Measurements from ENCODE around the gene SBSN. TPM values are rescaled to one million over a fixed set of nuclear protein-coding genes. Genes with fewer than 3 reads are reported as not detected.

The SBSN gene
- total RNA-seq, 4 donors from 2014 or later, result 1,839 to 3,070 (median 2,379) TPM

DNA sequence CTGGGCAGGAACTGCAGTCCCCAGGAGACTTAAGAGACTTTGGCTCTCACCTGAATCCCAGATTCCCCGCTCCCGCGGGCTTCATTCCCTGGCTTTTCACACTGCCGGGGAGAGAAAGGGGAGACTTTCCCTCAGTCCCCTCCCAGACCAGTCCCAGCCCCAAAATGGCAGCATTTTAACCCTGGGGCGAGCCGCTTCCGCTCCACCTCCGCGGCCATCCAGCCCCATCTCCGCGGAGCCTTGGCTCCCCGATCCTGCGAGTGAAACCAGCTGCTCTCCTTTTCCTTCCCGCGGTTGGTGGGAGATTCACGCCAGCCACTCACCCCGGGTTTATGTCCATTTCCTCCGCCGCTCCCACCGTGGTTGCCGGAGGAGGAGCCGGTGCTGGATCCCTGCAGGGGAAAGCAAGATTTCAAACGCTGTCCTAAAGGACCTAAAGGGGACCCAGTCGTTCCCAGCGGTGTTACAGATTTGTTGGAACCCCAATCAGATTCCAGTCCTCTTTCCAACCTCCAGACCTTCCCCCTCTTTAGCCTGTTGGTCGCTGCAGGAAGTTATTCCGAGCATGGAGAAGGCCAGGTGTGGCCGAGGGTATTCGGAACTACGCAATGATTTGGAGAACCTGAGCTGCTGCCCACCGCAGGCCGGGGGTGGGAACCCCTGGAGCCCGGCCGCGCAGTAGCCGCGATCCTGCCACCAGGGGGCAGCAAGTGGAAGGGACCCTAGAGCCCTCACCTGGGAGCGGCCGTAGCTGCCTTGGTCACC lies 18.1 kb downstream of the SBSN start:
- peak in 1 of 2 donors; percentile 94 for DNase-seq (ENCODE audit: low spot score in 2 of 2)
- intact Hi-C loops (cut with DNase I; ENCODE audit: low total_unique reads), result no loop called here
- no peak for TF ChIP-seq POLR2A (IDR thresholded peaks at IDR 0.05)
- TF ChIP-seq, protein P1, sequence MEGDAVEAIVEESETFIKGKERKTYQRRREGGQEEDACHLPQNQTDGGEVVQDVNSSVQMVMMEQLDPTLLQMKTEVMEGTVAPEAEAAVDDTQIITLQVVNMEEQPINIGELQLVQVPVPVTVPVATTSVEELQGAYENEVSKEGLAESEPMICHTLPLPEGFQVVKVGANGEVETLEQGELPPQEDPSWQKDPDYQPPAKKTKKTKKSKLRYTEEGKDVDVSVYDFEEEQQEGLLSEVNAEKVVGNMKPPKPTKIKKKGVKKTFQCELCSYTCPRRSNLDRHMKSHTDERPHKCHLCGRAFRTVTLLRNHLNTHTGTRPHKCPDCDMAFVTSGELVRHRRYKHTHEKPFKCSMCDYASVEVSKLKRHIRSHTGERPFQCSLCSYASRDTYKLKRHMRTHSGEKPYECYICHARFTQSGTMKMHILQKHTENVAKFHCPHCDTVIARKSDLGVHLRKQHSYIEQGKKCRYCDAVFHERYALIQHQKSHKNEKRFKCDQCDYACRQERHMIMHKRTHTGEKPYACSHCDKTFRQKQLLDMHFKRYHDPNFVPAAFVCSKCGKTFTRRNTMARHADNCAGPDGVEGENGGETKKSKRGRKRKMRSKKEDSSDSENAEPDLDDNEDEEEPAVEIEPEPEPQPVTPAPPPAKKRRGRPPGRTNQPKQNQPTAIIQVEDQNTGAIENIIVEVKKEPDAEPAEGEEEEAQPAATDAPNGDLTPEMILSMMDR (IDR thresholded peaks at IDR 0.05), result peak in 2 of 3 donors; percentile 64 to 86
- WGBS, 2 donors, result 0 to 1% methylated on average over 37 to 38 of the region's 39 CpGs
- peak overlapping the region; percentile 31 for H3K4me3 ChIP-seq (ENCODE audit: low read depth, poor library complexity, severe bottlenecking)

DNA sequence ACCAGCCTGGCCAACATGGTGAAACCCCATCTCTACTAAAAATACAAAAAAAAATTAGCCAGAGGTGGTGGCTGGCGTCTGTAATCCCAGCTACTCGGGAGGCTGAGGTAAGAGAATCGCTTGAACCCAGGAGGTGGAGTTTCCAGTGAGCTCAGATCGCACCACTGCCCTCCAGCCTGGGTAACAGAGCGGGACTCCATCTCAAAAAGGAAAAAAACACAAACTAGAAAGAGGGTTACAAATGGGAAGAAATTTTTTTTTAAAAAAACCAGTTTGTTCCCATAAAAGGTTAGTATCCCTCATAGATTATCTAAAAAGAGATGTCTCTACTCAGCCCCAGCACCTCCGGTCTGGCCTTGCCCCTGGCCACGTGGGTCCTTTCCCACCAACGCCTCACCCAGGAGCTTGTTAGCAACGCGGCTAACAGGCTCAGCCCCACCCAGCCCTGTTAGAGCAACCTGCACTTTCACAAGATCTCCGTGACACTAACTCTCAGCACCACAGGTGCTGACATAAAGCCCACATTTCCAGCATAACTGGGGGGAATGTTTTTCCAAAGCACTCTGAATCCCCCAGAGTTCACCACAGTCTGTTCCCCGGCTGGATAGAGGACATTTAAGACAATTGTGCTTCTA lies 19.0 kb downstream of the SBSN start:
- no peak for TF ChIP-seq POLR2A (IDR thresholded peaks at IDR 0.05)
- TF ChIP-seq, protein P1 (IDR thresholded peaks at IDR 0.05), result no peak
- intact Hi-C loops (cut with DNase I; ENCODE audit: low total_unique reads), result no loop called here
- no peak for DNase-seq (ENCODE audit: low spot score in 2 of 2)
- WGBS, 2 donors, result 15 to 19% methylated on average over 12 of the region's 12 CpGs
- no peak overlapping the region for H3K4me3 ChIP-seq (ENCODE audit: low read depth, poor library complexity, severe bottlenecking)

DNA sequence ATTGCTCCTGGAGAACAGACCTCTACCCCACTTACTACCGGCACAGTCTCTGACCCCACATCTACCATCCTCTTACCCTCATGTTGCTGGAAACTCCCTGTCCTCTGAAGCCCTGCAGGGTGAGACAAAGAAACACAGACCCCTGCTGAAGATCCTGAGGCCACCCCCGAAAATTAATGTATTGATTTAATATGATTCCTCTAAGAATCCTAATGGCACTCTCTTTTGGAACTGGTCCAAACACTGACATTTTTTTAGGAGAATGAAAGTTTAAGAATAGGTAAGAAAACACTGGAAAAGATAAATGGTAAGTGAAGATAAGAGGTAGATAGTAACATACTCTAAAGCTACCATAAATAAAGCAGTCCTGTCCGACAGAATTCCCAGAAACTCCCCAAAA lies 20.0 kb downstream of the SBSN start:
- intact Hi-C loops (cut with DNase I; ENCODE audit: low total_unique reads), result no loop called here
- no peak overlapping the region for H3K4me3 ChIP-seq (ENCODE audit: low read depth, poor library complexity, severe bottlenecking)
- no peak for TF ChIP-seq POLR2A (IDR thresholded peaks at IDR 0.05)
- TF ChIP-seq, protein P1 (IDR thresholded peaks at IDR 0.05), result no peak
- WGBS, 2 donors, result 89 to 90% methylated on average over 3 of the region's 3 CpGs
- DNase-seq (ENCODE audit: low spot score in 2 of 2), result no peak

DNA sequence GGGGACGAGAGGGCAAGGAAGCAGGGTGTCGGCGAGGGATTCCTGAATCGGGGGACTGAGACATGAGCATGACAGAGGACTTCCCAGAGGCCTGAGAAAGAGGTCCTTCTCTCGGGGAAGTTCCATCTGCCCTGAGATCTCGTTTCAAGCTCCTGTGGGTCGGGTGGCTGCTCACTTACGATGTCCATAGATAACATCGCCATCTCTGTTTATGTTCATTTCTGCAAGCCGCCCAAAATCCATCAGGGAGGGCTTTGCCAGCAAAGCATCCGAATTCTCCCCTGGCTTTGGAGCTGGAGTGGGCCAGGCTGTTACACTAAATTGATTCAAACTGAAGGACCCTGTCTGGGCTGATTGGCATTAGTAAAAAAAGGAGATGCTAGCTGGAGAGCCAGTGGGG lies 20.6 kb downstream of the SBSN start:
- intact Hi-C loops (cut with DNase I; ENCODE audit: low total_unique reads), result no loop called here
- TF ChIP-seq POLR2A (IDR thresholded peaks at IDR 0.05), result no peak
- TF ChIP-seq, protein P1 (IDR thresholded peaks at IDR 0.05), result no peak
- WGBS, 2 donors, result 77 to 85% methylated on average over 11 of the region's 11 CpGs
- no peak overlapping the region for H3K4me3 ChIP-seq (ENCODE audit: low read depth, poor library complexity, severe bottlenecking)
- DNase-seq (ENCODE audit: low spot score in 2 of 2), result no peak

DNA sequence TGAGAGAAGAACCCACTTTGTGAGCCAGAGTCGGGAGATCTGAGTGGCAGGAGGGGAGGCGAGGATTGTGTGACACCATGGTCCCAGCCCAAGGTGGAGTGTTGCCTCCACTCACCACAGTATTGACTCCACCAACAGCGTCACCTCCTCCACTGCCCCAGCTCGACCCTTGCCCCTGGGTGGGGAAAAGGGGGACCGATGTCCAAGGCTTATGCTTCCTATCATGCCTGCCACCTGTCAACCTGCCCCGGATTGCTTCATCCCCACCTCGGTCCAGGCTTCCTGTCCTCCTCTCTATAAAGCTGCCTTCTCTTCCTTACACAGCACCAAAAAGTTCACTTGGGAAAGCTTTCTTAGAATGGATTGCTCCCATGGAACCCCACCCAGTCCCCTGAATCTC lies 22.1 kb downstream of the SBSN start:
- no peak overlapping the region for H3K4me3 ChIP-seq (ENCODE audit: low read depth, poor library complexity, severe bottlenecking)
- WGBS, 2 donors, result 79 to 83% methylated on average over 7 of the region's 7 CpGs
- intact Hi-C loops (cut with DNase I; ENCODE audit: low total_unique reads), result no loop called here
- TF ChIP-seq, protein P1 (IDR thresholded peaks at IDR 0.05), result no peak
- TF ChIP-seq POLR2A (IDR thresholded peaks at IDR 0.05), result no peak
- no peak for DNase-seq (ENCODE audit: low spot score in 2 of 2)

Data from lower leg skin (tissue), 4 donors.